Left cardiac atrium (tissue), 4 donors: Measurements from ENCODE around the gene EPHB4. TPM values are rescaled to one million over a fixed set of nuclear protein-coding genes. Genes with fewer than 3 reads are reported as not detected.

Experiments
- ATAC-seq, 2 donors: fragments of 200-7000 bp; cut with Tn5 transposase; one replicate each; pipeline ENCODE4 v1.9.1; 2020; ENCODE audit warnings: mild to moderate bottlenecking in 2 of 2, moderate library complexity in 2 of 2
- DNase-seq: peaks from one replicate; pipeline ENCODE4 v3.0.0-alpha.2; 2020
- intact Hi-C, 2 donors: fragments of 100-400 bp; cut with DNase I; formaldehyde crosslinking; loops; one replicate each; pipeline versions ENCODE4 v1.14.1 to v1.15.1; 2022 to 2023
- long read RNA-seq: library from polyadenylated mRNA; unstranded; transcript quantifications from one replicate; pipeline ENCODE4 v2.0.0, GENCODE V29; 2021
- total RNA-seq, 2 donors: library from RNA; stranded (reverse); fragmentation: NEBNext Ultra II Directional; extraction: Animal tissue kit (Norgen Biotek cat#: 25700); gene quantifications; one replicate each; pipeline ENCODE4 v1.2.1, GENCODE V29; 2021
- donor health status: DM: no; HTN: yes; CAD: no.
- donor health status: DM: no; HTN: yes; CAD: no; lungs with severe emphysema.
- donor health status: DM: yes; HTN: yes; CAD: no.
- donor health status: Dilated cardiomyopathy.

EPHB4 gene
- 10 to 100 TPM; 27.5 to 46.8 TPM for total RNA-seq
- long read RNA-seq, partial matches to known transcripts, result 29 of 30 reads
- long read RNA-seq, other reads (novel, unspliced or antisense), result 1 of 30 reads

DNA sequence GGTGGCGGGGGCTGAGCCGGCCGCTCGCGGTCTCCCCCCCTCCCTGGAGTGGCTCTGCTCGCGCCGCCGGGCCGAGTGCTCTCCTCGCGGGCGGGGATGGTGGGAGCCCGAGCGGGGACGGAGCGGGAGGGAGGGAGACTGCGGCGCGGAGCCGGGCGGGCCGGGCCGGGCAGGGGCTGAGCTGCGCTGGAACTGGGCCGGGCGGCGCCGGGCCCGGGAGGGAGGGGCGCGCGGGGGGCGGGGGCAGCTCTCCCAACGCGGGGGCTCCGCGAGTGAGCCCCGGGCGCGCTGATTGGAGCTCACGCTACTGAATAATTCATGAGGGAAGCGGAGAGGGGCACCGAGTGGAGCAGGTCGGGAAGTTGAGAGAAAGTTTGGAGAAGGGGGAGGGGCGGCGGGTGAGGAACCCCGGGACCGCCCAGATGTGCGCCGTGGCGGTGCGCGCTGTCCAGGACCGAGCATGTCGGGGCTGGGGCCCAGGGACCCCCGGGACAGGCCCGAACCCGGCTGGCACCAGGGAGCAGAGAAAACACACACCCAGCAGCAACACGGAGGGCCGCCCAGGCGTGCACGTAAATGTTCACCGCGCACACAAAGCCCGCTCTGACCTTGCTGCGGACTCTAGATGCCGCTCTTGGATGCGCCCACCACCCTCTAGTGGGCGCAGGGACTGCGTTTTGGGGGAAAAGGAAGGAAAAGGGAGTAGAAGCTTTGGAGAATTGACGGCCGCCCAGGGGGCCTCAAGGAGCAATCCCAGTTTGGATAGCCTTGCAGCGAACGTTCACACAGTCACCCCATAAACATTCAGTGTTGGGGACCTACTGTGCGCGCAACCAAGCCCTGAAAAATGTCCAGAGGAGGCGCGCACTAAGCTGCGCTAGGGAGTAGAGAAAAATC, at the start of gene EPHB4:
TSS of gene EPHB4 (minus strand) at position 194 of the 897 bp plus-strand sequence. CDS start 493 bp downstream, outside the sequence.
- intact Hi-C loops, result no loop called here
- ATAC-seq (peak; percentile 87 to 88), DNase-seq (peak; percentile 91)

- DNase-seq (no peak), ATAC-seq (peak; percentile 54 to 55)
These were observed 48.0 kb upstream of the EPHB4 start for GRCh38 chr7:100875356-100875751.

GRCh38 chr7:100874577-100875355, 47.4 kb upstream of the EPHB4 start, which contains the start of gene SRRT:
Gene SRRT (plus strand): TSS chr7:100875103. CDS start chr7:100875591, 488 bp downstream.
- DNase-seq, result peak; percentile 99
- ATAC-seq, result peak; percentile 96 to 98
- intact Hi-C loops, result no loop called here

More at GRCh38 chr7:100875356-100875751, 48.0 kb upstream of the EPHB4 start:
- intact Hi-C loops, result no loop called here

DNA sequence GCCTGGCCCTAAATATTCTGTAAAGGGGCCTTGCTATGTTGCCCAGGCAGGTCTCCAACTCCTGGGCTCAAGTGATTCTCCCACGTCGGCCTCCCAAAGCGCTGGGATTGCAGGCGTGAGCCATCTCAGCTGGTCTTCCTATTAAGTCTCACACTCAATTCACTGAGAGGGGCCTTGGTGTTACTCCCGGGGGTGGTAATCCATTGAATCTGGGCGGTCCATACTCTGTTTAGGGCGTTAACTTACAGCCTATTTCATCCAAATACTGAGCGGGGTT, 46.9 kb upstream of the EPHB4 start:
- ATAC-seq (no peak), DNase-seq (no peak)
- intact Hi-C loops, result no loop called here

GRCh38 chr7:100873599-100874299, 46.4 kb upstream of the EPHB4 start:
- DNase-seq (no peak), ATAC-seq (no peak)
- intact Hi-C loops, result no loop called here

- ATAC-seq (peak in 1 of 2 donors; percentile 0), DNase-seq (no peak)
- intact Hi-C loops, result no loop called here
These were observed 40.6 kb upstream of the EPHB4 start for GRCh38 chr7:100867776-100868485.

DNA sequence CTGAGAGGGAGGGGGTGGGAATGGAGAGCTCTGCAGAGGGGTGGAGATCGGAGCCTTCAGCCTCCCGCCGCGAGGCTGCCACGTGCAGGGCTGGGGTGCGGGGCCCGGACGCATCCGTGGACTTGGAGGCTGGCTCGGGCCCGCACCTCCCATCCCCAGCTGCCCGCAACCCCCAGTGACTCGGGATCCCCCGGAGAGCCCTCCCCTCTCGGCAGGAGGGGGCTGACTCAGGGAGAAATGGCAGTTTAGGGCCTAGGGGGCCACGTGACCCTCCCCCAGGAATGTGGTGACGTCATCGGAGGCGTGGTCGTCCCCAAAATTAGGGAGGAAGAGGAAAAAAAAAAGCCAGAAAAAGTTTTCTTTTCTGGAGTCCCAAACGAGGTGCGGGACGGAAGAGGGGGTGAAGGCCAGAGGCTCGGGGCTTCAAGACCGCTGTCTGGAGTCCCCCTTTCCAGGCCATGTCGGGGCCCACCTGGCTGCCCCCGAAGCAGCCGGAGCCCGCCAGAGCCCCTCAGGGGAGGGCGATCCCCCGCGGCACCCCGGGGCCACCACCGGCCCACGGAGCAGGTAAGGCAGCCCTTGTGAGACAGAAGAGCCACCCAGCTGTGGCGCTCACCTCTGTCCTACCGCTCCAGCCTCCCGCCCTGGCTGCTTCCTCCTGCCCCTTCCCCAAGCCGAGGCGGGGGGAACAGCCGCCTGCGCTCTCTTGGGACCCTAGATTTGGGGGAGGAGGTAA, 39.9 kb upstream of the EPHB4 start, which contains the start of gene TRIP6:
TSS of gene TRIP6 (plus strand) at position 348 of the 736 bp plus-strand sequence. CDS start at position 459, 111 bp downstream.
- intact Hi-C loops, result no loop called here
- peak; percentile 93 for DNase-seq
- peak; percentile 73 to 81 for ATAC-seq

- intact Hi-C loops, result no loop called here
- ATAC-seq (no peak), DNase-seq (no peak)
These were observed 39.4 kb upstream of the EPHB4 start for GRCh38 chr7:100866729-100867039.

GRCh38 chr7:100865938-100866728, 38.8 kb upstream of the EPHB4 start:
- peak; percentile 85 for DNase-seq
- ATAC-seq, result peak; percentile 56 to 64
- intact Hi-C loops, result no loop called here

DNA sequence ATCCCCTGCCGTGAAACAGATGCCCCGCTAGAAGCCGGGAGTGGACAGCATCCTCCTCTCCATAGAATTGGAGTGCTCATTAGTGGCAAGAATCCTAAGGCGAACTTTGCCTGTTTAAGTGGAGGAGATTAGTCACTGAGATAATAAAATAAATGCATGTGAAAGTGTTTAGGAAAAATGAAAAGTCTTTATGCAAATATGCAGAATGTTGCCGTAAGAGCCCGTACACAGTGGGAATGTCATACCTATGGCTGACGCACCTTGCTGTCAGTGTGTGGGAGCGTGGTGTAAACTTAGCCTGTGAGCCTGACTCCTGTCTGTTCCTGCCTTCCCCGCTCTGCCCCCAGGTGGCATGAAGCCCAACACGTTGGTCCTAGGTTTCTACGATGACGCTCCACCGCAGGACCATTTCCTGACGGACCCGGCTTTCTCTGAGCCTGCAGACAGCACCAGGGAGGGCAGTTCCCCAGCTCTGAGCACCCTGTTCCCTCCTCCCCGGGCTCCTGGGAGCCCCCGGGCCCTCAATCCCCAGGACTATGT, 38.1 kb upstream of the EPHB4 start:
- DNase-seq (no peak), ATAC-seq (peak in 1 of 2 donors; percentile 19)
- intact Hi-C loops, result no loop called here

DNA sequence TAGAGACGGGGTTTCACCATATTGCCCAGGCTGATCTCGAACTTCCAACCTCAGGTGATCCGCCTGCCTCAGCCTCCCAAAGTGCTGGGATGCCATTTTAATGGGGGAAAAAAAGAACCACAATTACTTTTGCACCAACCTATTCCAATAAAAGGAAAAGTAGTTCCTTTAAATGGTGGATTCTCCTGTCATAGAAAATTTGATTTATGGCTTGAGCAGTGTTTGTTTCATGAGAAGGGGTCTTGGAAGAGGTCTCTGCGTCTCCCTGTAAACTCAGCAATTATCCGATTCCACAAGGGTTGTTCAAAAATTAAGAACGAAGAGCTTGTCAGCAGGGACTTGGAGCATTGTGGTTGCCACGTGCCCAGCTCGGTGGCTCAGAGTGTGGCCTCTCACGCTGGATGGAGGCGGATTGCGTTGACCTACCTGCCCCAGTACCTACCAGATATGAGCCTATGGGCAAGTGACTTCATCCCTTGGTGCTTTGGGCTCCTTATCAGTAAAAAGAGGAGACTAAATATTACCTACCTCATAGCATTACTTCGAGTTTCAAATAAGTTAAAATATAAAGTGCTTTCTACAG, 37.0 kb upstream of the EPHB4 start:
- intact Hi-C loops, result no loop called here
- no peak for ATAC-seq
- DNase-seq, result no peak

DNA sequence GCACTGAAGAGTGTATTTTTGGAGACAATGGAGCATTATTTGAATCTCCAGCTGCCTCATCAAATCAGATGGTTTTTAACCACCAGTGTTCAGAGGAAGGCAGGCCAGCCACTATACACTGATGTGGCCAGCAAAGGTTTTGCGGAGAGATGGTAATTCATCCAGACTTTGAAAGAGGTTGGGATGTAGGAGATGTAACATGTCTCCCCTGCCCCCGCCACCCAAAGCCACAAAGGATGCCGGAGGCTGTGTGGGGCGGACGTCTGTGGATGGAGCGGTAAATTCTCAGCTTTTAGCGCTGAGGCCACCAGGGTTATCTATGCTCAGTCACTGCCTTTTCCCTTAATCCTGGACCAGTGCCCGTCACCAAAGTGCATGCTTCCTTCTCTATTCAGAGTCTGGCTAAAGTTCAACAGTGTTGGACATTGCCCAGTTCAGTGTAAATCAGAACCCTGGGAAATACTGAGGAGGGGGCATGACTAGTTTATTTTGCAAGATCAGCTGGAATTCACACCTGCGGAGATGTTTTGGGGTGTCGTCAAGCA, 36.2 kb upstream of the EPHB4 start:
- intact Hi-C loops, result no loop called here
- no peak for DNase-seq
- no peak for ATAC-seq

GRCh38 chr7:100861616-100861985, 34.3 kb upstream of the EPHB4 start:
- intact Hi-C loops, result no loop called here
- no peak for DNase-seq

GRCh38 chr7:100860702-100861615, 33.6 kb upstream of the EPHB4 start:
- DNase-seq (no peak), ATAC-seq (no peak)
- intact Hi-C loops, result no loop called here

More at GRCh38 chr7:100861616-100861985, 34.3 kb upstream of the EPHB4 start:
- no peak for ATAC-seq

DNA sequence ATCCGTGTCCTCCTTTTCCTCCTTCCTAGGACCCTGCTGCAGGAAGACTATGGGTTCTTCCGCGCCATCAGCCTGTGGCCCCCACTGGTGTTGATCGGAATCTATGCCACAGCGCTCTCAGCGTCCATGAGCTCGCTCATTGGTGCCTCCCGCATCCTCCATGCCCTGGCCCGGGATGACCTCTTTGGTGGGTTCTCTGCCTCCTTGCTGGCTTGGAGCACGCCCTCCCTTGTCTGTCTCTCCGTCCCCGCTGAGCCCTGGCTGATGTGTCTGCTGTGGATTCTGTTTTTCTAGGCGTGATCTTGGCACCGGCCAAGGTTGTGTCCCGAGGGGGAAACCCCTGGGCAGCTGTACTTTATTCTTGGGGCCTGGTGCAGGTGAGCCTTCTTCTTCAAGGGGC, 32.5 kb upstream of the EPHB4 start:
- ATAC-seq (no peak), DNase-seq (no peak)
- intact Hi-C loops, result loop anchor here in 1 of 2 donors (5.0 kb wide), 1 partner anchor 138 kb away; the partner anchor contains the start of gene EPO
